AML-193 (cell line): ENCODE results near the gene ADAMTSL2.

Experiments used
- DNase-seq, 2 experiments: peaks; one replicate each; lab custom pipeline; 2025; lab: John Stamatoyannopoulos, UW

ADAMTSL2 gene

GRCh38 chr9:133575186-133576030, 40.9 kb downstream of the ADAMTSL2 start:
- no peak for DNase-seq

GRCh38 chr9:133576031-133576874, 41.7 kb downstream of the ADAMTSL2 start:
- DNase-seq = no peak

GRCh38 chr9:133576875-133577736, 42.6 kb downstream of the ADAMTSL2 start:
- no peak for DNase-seq

- no peak for DNase-seq
Measured at GRCh38 chr9:133577737-133578112, 43.2 kb downstream of the ADAMTSL2 start.

GRCh38 chr9:133578524-133579441, 44.3 kb downstream of the ADAMTSL2 start:
- no peak for DNase-seq

GRCh38 chr9:133579601-133580418, 45.3 kb downstream of the ADAMTSL2 start:
- no peak for DNase-seq

GRCh38 chr9:133580419-133580738, 45.9 kb downstream of the ADAMTSL2 start:
- no peak for DNase-seq

GRCh38 chr9:133581011-133581410, 46.5 kb downstream of the ADAMTSL2 start:
- no peak for DNase-seq

GRCh38 chr9:133581513-133582343, 47.2 kb downstream of the ADAMTSL2 start:
- DNase-seq = no peak

GRCh38 chr9:133582501-133583045, 48.1 kb downstream of the ADAMTSL2 start:
- no peak for DNase-seq

GRCh38 chr9:133583111-133583510, 48.6 kb downstream of the ADAMTSL2 start:
- DNase-seq = no peak

GRCh38 chr9:133583586-133583985, 49.1 kb downstream of the ADAMTSL2 start:
- DNase-seq = no peak

- DNase-seq = no peak
Measured at GRCh38 chr9:133584167-133584558, 49.7 kb downstream of the ADAMTSL2 start.

- DNase-seq = no peak
Measured at GRCh38 chr9:133584559-133585476, 50.3 kb downstream of the ADAMTSL2 start.

GRCh38 chr9:133585481-133586351, 51.2 kb downstream of the ADAMTSL2 start:
- no peak for DNase-seq

- no peak for DNase-seq
Measured at GRCh38 chr9:133587051-133587450, 52.5 kb downstream of the ADAMTSL2 start.

- no peak for DNase-seq
Measured at GRCh38 chr9:133587466-133587865, 53.0 kb downstream of the ADAMTSL2 start.
